Embryonic facial prominence (tissue), 1 donor: ENCODE measurements around the gene AGXT.

Experiments
- DNase-seq: peaks from one replicate; pipeline ENCODE4 v3.0.0-alpha.2; 2016; ENCODE audit errors: extremely low spot score

AGXT gene

DNA sequence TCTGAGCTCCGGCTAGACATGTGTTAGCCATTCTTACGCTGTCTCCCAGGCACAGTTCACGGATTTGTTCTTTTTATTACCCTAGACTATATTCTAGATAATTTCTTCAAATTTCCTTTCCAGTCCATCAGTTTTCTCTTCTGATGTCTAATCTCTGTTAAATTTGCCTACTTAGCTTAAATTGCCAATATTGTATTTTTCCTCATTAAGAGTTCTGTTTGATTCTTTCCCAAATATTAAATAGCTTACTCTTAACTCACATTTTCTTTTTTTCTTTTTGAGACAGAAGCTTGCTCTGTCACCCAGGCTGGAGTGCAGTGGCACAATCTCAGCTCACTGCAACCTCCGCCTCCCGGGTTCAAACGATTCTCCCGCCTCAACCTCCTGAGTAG, 58.8 kb downstream of the AGXT start:
- no peak for DNase-seq

GRCh38 chr2:240928476-240929363, 60.1 kb downstream of the AGXT start:
- no peak for DNase-seq

DNA sequence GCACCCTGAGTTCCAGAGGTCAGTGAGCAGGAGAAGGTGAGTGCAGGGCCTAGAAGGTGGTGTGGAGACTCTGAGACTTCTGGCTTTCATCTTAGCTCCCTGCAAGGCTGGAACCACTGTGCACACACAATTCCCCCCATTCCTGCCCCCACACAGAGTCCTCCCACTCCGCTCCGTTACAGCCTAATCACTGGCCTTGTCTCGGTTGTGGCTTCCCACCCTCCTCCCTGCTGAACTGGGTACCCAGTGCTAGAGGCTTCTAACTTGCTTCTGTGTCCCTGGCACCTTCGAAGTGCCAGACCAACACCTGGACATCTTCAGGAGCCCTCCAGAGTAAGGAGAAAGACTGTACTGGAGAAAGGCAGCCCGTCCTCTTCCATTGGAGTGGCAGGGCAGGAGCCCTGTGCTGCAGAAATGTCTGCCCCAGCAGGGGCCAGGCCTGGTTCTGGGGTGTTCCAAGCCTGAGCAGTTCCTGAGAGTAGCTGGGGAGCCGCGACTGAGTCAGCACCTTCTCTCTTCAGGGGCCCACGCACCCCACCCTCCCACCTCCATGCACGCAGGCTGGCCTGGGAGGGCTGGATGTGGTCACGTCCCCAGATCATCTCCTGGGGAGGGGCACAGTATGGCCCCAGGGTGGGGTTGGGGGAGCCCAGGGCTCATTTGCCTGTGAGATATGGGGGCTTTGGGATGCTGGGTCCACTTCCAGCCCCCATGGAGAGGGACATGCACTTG, 60.9 kb downstream of the AGXT start:
- DNase-seq = no peak
